ENCODE results near the gene SERGEF.
A peak's percentile ranks its signal among the peaks of the same experiment; 100 is the strongest.

DNA sequence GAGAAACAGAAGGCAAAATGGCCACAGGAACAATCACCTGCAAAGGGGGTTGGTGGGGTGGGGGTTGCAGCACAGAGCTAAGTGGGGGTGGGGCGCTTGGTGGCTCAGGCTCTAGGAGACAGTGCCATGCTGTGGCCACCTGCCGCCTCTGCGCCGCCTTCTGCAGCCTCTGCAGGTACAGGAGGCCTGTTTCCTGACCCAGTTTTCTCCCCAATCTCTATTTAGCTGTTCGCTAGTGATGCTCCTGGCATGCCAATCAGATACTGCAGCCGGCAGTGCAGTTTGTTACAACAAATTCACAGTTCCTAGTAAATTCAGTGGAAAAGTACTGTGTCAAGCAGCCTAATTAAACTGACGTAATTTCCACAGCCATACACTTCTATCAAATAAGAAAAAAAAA, 106.4 kb downstream of the SERGEF start:
- TF ChIP-seq, protein P1, sequence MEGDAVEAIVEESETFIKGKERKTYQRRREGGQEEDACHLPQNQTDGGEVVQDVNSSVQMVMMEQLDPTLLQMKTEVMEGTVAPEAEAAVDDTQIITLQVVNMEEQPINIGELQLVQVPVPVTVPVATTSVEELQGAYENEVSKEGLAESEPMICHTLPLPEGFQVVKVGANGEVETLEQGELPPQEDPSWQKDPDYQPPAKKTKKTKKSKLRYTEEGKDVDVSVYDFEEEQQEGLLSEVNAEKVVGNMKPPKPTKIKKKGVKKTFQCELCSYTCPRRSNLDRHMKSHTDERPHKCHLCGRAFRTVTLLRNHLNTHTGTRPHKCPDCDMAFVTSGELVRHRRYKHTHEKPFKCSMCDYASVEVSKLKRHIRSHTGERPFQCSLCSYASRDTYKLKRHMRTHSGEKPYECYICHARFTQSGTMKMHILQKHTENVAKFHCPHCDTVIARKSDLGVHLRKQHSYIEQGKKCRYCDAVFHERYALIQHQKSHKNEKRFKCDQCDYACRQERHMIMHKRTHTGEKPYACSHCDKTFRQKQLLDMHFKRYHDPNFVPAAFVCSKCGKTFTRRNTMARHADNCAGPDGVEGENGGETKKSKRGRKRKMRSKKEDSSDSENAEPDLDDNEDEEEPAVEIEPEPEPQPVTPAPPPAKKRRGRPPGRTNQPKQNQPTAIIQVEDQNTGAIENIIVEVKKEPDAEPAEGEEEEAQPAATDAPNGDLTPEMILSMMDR (conservative IDR thresholded peaks at IDR 0.05), result peak; percentile 73
- TF ChIP-seq ZFX (IDR thresholded peaks at IDR 0.05), result no peak
